Fibroblast of skin of right quadriceps (primary cell): Measurements from ENCODE around the gene S100A13.
"Not testable (repeated sequence)": the region's sequence is repeated elsewhere in the genome, so short reads cannot be mapped to it uniquely, and the experiment has no call there.

Experiments used
- DNase-seq: peaks from one replicate; pipeline ENCODE4 v3.0.0-alpha.2; 2013

Gene S100A13

DNA sequence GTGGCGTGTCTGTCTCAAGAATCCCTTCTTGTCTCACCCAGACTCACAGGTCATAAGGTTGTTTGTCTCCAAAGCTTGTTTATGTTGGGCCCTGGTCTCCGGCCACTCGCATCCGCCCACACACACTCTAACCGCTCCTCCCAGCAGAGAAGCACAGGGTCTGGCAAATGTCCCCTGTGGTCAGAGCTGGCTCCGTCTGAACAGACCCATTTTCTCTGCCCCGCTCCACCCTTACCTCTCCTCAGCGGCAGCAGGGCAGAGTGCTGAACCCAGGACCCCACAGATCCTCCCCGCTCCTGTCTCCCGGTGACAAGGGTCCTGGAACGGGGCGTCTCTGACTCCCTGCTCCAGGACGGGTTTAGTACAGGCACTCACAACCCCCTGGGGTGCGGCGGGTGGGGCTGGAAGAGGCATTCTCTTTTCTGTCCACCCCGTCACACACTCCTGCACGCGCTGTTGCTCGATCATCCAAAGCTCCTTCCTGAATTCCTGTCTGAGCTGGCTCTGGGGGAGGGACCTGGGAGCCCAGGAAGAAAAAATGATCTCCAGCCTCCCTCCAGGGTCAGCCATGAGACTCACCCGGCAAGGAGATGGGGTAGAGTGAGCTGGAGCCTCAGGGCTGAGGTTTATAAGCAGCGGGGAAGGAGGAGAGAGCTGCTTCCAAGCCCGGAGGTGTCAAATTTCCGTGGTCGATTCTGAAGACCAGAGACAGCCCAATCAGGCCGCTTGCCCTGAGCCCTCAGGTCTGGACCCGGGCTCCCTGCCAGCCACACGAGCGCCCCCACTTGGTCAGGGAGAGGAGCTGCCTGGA is at the start of gene S100A13:
Gene S100A13, minus strand, starts transcription at position 602 of the 811 bp plus-strand sequence. CDS start 1,033 bp downstream, outside the sequence.
- DNase-seq, result peak; percentile 95

DNA sequence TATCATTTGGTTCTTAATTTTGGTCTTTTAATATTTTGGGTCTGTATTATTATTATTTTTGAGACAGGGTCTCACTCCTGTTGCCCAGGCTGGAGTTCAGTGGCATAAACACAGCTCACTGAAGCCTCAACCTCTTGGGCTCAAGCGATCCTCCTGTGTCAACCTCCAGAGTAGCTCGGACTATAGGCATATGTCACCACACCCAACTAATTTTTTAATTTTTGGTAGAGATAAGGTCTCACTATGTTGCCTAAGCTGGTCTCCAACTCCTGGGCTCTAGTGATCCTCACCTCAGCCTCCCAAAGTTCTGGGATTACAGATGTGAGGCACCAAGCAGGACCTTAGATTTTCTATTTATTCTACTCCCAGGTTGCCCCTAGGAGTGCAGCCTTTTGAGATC is 46.2 kb upstream of the S100A13 start:
- no peak for DNase-seq

DNA sequence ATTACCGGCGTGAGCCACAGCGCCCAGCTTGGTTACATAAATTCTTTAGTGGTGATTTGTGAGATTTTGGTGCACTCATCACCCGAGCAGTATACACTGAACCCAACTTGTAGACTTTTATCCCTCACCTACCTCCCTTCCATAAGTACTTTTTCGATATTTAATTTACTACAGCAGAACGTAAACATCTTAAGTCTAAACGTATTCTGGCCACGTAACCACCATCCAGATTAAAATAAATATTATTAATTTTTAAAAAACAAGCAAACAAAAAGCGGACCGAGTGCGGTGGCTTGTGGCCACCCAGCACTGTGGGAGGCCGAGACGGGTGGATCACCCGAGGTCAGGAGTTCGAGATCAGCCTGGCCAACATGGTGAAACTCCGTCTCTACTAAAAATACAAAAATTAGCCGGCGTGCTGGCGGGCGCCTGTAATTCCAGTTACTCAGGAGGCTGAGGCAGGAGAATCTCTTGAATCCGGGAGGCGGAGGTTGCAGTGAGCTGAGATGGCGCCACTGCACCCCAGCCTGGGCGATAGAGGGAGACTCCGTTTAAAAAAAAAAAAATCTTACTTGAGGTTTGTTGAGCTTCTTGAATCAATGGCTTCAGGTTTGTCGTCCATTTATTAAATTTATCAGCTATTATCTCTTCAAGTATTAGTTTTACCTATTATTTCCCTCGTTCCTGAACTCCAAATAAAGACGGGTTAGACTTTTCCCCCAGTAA is 44.5 kb upstream of the S100A13 start:
- not testable (repeated sequence) for DNase-seq

DNA sequence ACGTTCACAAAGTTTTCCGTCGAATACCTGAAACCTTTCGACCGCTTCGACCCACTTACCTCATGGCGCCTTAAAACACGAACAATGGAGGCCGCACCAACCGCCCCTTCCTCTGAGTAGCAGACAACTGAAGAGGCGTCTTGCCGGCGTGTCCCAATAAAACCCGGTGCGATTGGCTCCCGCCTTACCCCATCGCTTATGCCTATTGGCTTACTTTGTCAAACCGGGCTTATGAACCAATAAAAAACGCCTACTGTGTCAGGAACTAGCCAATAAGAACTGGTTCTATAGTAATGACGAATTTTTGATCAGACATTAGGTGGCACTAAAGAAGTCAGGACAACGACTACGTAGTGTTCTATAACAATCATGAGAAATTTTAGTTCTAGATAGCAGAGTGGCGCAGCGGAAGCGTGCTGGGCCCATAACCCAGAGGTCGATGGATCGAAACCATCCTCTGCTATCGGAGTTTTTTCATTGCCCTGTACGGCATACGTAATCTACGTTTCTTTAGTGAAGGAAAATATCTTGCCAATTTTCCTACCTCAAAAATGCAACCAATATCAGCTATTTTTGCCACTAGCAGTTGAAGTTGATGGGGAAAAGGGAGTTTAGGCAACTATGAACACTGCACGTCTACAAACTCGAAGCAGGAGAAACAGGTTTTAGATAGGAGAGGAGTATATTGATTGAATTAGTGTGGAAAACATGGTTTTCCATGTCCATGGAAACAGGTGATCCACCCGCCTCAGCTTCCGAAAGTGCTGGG is 43.7 kb upstream of the S100A13 start, which contains the start of gene ILF2:
Gene ILF2, minus strand, starts transcription at position 135 of the 769 bp plus-strand sequence. Its CDS starts 71 bp downstream, at position 64.
- peak; percentile 100 for DNase-seq

DNA sequence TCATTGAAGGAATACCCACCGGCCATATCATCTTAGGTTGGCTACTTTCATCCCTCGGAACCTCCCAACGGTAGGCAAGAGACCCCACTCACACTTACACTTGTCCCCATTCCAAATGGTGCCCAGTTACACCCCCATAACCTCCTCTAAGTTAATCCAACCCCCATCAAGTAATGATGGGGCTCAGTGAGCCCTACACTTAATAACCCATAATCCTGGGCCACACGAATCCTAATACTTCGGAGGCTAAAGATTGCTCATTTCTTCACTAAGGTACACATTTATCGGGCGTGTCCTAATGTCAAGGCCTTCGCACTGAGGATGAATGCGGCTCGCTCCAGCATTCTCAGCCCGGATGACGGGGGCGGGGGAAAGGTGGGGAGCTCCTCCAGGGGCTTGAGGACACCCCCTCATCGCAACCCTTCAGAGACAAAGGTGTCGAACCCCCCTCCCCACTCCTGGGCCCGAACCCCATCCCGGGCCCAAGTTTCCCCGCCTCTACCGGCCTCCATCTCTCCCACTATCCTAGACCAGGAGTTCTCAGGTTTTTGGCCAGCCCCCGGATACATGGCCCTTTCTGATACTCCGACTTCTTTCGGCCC is 43.1 kb upstream of the S100A13 start:
- DNase-seq, result no peak

DNA sequence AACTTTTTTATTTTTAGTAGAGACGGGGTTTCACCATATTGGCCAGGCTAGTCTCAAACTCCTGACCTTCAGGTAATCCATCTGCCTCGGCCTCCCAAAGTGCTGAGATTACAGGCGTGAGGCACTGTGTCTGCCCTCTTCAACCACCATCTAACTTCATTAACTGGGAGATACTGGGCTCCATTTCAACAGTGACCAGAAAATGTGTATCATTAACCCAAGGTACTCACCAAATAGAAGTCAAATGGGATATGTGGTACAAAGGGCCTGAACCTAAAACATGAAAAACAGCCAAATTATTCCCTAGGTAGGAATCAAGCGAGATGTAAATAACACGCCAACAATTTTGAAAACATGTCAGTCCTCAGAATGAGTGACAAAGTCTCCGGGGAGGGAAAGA is 42.3 kb upstream of the S100A13 start:
- DNase-seq, result no peak

DNA sequence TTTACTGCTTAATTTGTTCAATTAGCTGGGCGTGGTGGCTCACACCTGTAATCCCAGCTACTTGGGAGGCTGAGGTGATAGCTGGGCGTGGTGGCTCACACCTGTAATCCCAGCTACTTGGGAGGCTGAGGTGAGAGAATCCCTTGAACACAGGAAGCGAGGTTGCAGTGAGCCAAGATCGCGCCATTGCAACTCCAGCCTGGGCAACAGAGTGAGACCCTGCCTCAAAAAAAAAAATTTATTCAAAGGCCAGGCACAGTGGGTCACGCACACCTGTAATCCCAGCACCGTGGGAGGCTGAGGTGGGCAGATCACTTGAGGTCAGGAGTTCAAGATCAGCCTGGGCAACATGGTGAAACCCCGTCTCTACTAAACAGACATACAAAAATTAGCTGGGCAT is 41.4 kb upstream of the S100A13 start:
- DNase-seq, result not testable (repeated sequence)

DNA sequence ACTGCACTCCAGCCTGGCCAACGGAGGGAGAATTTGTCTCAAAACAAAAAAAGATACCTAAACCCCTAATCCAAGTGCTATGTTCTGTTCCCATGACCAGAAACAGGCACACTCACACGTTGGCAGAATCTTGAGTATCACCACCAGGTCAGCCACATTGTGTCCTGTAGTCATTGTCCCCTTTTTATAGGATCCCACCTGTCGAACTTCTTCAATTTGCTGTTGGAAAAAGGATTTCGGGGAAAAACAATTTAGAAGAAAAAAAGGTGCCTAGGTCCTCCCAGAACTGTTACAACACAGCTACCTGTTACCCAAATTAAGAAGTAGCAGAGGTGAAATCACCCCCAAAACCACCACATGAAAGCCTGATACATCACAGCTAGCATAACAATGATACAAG is 40.1 kb upstream of the S100A13 start:
- no peak for DNase-seq

DNA sequence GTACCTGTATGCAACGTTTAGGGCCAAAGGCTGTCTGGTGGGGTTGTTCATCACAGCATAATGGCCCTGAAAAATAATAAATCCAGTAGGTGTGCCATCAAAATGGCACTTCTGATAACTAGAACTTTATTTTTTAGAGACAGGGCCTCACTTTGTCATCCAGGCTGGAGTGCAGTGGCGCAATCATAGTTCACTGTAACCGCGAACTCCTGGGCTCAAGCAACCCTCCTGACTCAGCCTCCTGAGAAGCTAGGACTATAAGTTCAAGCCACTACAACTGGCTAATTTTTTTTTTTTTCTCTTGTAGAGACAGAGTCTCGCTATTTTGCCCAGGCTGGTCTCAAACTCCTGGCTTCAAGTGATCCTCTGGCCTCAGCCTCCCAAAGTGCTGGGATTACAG is 35.9 kb upstream of the S100A13 start:
- peak; percentile 22 for DNase-seq

DNA sequence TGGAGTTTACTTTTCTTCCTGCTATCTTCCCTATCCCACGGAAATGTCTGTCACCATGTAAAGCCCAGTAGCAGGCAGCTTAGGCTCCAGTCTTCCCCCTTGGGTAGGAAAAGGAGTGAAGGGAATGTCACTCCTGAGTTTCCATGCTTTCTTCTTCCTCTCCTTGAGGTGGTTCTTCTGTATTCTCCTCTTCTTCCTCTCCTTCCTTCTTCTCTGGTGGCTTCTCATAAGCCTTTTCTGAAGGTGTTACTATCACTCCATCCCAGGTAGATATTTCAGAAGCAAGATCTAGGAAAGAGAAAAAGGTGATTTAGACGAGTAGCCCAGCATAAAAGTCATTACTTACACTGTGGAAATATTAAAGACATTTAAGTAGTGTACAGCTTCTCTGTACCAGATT is 35.0 kb upstream of the S100A13 start:
- no peak for DNase-seq

DNA sequence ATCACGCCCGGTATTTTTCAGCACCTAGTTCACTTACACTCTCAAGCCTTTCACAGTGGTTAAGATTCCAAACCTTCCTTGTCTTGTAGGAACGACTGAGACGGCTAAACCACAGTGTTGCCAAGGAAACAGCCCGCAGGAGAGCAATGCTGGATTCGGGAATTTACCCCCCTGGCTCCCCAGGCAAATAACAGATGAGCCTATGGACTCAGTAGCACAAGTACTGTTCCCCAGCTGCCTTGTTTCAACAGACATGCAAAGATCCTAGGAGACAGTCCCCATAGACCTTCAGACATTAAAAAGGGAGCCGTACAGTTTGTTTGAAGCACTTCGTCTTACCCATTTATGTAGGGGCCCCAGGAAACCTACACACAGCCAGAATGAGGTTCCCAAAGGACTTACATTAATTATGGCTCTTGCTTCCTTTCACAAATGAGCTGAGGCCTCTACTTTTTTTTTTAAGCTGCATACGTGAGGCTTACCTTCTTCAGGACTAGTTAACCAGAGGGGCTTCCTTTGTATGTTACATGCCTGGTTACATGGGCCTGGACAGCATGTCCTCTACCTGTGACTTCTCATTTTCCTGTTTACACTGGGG is 33.9 kb upstream of the S100A13 start:
- DNase-seq, result peak; percentile 14

DNA sequence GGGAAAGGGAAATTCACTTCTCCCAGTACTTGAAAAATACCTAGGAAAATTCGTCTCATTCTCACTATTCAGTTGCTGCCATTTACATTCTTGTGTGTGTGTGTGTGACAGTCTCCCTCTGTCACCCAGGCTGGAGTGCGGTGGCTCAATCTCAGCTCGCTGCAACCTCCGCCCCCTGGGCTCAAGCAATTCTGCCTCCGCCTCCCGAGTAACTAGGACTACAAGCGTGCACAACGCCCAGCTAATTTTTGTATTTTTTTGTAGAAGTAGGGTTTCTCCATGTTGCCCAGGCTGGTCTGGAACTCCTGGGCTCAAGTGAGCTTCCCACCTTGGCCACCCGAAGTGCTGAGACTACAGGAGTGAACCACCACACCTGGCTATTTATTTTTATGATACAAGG is 32.4 kb upstream of the S100A13 start:
- no peak for DNase-seq

DNA sequence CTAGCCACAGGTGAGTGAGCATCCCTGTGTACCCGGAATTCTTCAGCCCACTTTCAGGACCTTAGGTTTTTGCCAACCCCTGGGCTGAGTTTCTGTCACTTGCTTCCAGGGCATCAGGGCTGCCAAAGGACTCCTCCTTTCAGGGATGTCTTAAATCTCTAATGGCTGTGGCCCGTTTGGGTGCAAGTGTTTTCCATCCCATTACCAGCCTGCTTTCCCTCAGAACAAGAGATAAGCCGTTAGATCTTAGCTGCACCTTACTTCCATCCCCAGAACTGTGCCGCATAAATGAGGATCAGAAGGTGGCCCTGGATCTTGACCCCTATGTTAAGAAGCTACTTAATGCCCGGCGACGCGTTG is 31.9 kb upstream of the S100A13 start:
- DNase-seq, result no peak

DNA sequence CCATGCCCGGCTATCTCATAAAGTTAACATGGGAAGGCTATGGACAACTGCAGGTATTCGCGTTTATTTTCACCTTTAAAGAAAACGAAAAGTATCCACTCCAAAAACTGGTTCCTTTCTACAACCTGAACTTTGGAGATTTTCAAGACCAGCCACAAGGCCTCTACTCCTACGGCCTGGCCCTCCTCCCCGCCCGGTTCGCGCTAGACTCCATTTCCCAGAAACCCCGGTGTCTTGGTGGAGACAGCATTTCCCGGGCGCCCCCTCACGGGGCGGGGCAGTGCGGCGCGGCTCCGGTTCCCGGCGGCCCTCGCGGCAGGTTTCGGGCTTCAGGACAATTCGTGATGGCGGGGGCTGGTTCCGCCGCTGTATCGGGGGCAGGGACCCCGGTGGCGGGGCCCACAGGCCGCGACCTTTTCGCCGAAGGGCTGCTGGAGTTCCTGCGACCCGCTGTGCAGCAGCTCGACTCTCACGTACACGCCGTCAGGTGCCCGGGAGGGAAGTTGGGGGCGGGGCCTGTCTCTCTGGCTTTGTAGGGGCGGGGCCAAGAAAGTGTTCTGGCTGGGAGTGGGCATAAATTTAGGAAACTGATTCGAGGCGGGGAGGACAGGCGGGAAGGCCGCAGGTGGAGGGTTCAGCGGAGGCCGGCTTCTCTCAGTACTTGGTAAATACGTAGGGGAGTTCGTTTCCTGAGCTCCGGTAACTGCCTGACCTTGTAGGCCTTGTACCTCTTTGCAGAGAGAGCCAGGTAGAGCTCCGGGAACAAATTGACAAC is 31.3 kb upstream of the S100A13 start, which contains the start of gene SNAPIN:
Gene SNAPIN, plus strand, starts transcription at position 304 of the 775 bp plus-strand sequence. Its CDS starts 41 bp downstream, at position 345.
- peak; percentile 87 for DNase-seq

DNA sequence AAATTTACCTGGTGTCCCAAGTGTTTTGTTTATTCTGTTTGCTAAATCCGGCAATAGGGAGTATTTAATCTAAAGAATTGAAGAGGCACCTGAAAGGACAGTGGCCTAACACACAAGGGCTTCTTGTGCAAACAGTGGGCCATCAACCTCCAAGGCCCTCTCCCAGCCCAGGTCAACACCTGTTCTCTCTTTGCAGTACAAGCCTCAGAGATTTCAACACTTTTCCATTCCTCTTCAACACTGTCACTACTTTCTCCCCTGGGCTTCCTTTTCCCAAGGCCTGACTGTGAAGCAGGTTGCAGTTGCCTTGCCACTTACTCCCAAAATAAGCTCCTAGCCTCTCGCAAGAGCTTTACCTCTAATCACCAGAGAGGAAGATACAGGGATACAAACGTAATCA is 28.0 kb upstream of the S100A13 start:
- no peak for DNase-seq

DNA sequence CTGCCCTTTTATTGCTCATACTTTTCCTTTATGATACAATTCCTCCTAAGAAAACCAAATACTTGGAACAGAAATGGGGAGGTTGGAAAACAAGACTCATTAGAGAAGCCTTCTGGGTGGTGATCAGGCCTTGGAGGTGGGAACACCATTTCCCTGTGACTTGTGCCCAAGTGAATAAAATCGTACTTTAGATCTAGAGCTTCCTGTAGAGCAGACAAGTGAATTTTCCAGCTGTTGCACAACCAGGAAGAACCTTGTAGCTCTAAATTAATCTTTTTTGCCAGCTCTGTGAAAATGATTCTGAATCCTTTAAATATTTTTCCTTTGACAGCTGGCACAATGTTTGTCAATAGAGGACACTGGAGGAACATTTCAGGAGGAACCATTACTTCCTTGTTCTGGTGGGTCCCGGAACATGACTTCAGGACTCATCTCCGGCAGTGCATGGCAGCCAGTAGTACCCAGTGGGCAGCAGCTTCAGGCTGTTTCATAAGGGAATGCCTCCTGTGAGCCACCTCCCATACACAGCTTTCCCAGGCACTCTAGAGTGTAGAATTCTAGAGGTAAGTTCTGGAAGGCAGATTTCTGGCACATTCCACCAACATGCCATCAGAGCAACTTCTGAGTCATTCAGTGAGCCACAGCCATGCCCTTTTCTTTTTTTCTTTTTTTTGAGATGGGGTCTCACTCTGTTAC is 25.6 kb upstream of the S100A13 start:
- peak; percentile 51 for DNase-seq

DNA sequence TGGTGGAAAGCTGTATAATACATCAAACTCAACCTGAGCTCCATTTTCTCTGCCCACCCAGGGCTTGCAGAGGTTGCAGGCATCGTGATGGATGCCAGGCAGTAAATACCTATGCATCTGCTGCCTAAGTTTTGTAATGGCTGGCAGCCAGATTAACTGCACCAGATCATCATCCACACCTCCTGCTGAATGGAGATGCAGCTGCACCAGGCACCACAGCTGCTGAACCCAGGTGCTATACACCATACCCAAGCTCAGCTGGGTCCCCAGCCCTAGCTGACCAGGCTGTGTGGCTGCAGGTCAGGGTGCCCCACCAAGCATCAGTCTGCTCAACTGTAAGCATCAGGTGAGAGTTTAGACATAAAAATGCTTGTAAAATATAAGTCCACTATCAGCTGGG is 24.5 kb upstream of the S100A13 start:
- DNase-seq, result no peak

DNA sequence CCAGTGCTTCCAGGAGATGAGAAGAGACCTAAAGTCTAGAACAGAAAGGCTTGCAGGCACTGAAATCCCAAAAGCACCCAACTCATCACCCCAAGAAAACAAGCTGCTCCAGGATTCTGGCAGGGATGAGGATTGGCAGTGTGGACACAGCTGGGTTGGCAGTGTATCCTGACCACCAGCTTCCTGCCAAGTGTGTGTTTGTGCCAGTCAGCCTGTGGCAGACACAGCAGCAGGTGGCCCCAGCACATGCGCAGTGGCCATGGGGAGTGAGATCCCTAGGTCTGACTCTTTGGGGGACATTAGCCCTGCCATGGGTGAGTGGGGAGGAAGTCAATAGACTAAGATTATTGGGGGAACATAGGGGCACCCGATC is 22.5 kb upstream of the S100A13 start:
- DNase-seq, result no peak

DNA sequence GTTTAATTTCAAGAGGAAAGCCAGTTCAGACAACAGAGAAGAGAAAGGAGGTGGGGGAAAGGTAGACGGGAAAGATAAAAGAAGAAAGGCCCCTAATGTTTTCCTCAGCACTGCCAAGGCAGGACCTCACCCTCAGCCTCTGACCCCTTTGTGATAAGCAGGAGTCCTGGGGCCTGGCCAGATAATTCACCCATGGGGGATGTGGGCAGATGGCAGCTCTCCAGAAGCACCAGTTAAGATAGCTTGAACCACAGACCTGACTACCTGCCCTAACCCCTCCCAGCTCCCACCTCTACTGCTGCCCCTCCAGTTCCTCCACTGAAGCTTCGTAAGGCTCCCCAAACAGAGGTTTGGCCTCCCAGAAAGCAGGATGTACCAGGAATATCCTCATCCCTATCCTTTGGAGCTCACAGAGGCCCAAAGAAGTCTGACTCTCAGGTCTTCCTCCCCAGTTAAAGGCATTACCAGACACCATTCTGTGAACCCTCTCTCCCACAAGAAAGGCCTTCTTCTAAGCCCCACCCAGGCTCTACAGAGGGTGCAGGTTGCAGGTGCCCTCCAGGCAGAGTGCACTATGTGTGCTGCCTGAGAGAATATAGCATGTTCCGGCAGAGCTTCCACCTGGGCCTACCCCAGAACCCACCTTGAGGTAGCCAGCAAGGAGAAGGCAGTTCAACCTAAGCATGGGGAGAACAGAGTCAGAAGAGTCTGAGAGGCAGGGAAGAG is 22.0 kb upstream of the S100A13 start:
- DNase-seq, result no peak

DNA sequence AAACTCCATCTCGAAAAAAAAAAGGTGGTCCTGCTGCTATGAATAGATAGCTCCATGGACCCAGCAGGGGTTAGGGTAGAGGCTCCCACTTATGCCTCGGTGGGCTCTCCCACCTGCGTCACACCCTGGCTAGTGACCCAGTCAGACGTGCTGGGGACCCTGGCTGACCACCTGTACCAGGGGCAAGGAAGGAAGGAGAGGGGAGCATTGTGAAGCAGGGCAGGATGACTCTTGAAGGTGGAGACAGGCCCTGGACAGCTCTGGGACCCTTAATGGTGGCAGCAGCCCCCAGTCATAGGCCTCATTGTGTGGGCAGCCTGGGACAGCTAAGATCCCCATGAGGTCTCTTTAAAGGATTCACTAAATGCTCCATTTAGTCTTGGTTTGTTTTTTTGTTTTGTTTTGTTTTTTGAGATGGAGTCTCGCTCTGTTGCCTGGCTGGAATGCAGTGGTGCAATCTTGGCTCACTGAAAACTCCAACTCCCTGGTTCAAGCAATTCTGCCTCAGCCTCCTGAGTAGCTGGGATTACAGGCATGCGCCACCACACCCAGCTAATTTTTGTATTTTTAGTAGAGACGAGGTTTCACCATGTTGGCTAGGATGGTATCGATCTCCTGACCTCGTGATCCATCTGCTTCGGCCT is 20.8 kb upstream of the S100A13 start:
- DNase-seq, result no peak
